Activated B cell treated with CpG ODN at 0.5 μM for 24 hours (primary cell): ENCODE data around the gene ARL11. TPM values are rescaled to one million over a fixed set of nuclear protein-coding genes. Genes with fewer than 3 reads are reported as not detected.
"Not testable (repeated sequence)": the region's sequence is repeated elsewhere in the genome, so short reads cannot be mapped to it uniquely, and the experiment has no call there.

ENCODE experiments used
- ATAC-seq: fragments of 200-7000 bp; cut with Tn5 transposase; one replicate; pipeline ENCODE4 v1.10.0; 2021; ENCODE audit warnings: low read depth, mild to moderate bottlenecking, moderate library complexity
- CTCF ChIA-PET: fragments of 350-600 bp; sonication (Branson Sonifier 250); formaldehyde crosslinking; loops from one replicate; lab custom pipeline; 2021; ENCODE audit warnings: antibody characterized with exemption; lab: Charles Lee
- POLR2A ChIA-PET: fragments of 350-600 bp; sonication (Branson Sonifier 250); formaldehyde crosslinking; loops from one replicate; lab custom pipeline; 2021; ENCODE audit warnings: antibody characterized with exemption; lab: Charles Lee
- DNase-seq: peaks from one replicate; pipeline ENCODE4 v3.0.0; 2022
- H3K27ac Mint-ChIP-seq: one replicate; pipeline ENCODE4 v1.8.0; 2020; ENCODE audit warnings: mixed read lengths
- H3K27me3 Mint-ChIP-seq: one replicate; pipeline ENCODE4 v1.8.0; 2021; ENCODE audit warnings: mixed read lengths
- H3K36me3 Mint-ChIP-seq: one replicate; pipeline ENCODE4 v1.8.0; 2021; ENCODE audit warnings: low read depth, mixed read lengths
- H3K4me1 Mint-ChIP-seq: one replicate; pipeline ENCODE4 v1.8.0; 2021; ENCODE audit warnings: mixed read lengths
- H3K4me3 Mint-ChIP-seq: one replicate; pipeline ENCODE4 v1.8.0; 2020; ENCODE audit warnings: mild to moderate bottlenecking, mixed read lengths
- H3K9me3 Mint-ChIP-seq: one replicate; pipeline ENCODE4 v1.8.0; 2020; ENCODE audit warnings: mixed read lengths
- intact Hi-C: fragments of 100-400 bp; cut with micrococcal nuclease; formaldehyde crosslinking; loops from one replicate; pipeline ENCODE4 v1.15.1; 2024
- total RNA-seq: library from RNA; stranded (reverse); gene quantifications from 2 replicates; pipeline ENCODE4 v1.2.3, GENCODE V29; 2022
- TF ChIP-seq, protein P1 (sequence below): fragments of 200-600 bp; IDR thresholded peaks from one replicate; pipeline ENCODE4 v1.8.0; 2022; ENCODE audit warnings: antibody characterized with exemption, mild to moderate bottlenecking

Gene ARL11
- total RNA-seq, 1 donor from 2014 or later = 10.7 TPM

GRCh38 chr13:49585220-49586157 is 42.8 kb upstream of the ARL11 start, which contains the start of gene RCBTB1:
Gene RCBTB1, minus strand, starts transcription at chr13:49585558. Its CDS starts 18,279 bp downstream, at chr13:49567279.
- TF ChIP-seq, protein P1, sequence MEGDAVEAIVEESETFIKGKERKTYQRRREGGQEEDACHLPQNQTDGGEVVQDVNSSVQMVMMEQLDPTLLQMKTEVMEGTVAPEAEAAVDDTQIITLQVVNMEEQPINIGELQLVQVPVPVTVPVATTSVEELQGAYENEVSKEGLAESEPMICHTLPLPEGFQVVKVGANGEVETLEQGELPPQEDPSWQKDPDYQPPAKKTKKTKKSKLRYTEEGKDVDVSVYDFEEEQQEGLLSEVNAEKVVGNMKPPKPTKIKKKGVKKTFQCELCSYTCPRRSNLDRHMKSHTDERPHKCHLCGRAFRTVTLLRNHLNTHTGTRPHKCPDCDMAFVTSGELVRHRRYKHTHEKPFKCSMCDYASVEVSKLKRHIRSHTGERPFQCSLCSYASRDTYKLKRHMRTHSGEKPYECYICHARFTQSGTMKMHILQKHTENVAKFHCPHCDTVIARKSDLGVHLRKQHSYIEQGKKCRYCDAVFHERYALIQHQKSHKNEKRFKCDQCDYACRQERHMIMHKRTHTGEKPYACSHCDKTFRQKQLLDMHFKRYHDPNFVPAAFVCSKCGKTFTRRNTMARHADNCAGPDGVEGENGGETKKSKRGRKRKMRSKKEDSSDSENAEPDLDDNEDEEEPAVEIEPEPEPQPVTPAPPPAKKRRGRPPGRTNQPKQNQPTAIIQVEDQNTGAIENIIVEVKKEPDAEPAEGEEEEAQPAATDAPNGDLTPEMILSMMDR = no peak
- Mint-ChIP-seq H3K4me3 (peak within 1 kb of the TSS; percentile 90), H3K4me1 (peaks cover 31% of the 10 kb centered on the region), H3K9me3 (no peaks in the 10 kb centered on the region), H3K36me3 (peaks cover 20% of the 10 kb centered on the region), H3K27me3 (no peaks in the 10 kb centered on the region), H3K27ac (peak within 1 kb of the TSS; percentile 86)
- intact Hi-C loops = loop anchor here (1.0 to 5.0 kb wide), 8 partner anchors 22 to 608 kb away; partner anchors contain the start of genes ARL11, CAB39L, EBPL and FNDC3A
- CTCF ChIA-PET = interaction anchor here (1.0 to 1.6 kb wide), 2 partner anchors 21 to 90 kb away, joined by 3 to 4 read pairs; partner anchors contain the start of gene PHF11
- ATAC-seq (peak; percentile 87), DNase-seq (peak; percentile 73)
- POLR2A ChIA-PET = interaction anchor here (0.6 to 4.0 kb wide), 8 partner anchors 21 to 208 kb away, joined by 3 to 28 read pairs (median 4); partner anchors contain the start of genes ARL11, CAB39L, PHF11 and SETDB2

GRCh38 chr13:49586717-49587116 is 41.6 kb upstream of the ARL11 start:
- H3K4me3 Mint-ChIP-seq = peak overlapping the region; percentile 90
- TF ChIP-seq, protein P1 = no peak
- no peaks in the 10 kb centered on the region for H3K27me3 Mint-ChIP-seq
- peaks cover 19% of the 10 kb centered on the region for H3K4me1 Mint-ChIP-seq
- H3K36me3 Mint-ChIP-seq = peaks cover 8% of the 10 kb centered on the region
- DNase-seq (no peak), ATAC-seq (no peak)
- ChIA-PET CTCF (no interaction called here), POLR2A (interaction anchor here (0.6 to 4.0 kb wide), 6 partner anchors 72 to 349 kb away, joined by 3 to 28 read pairs (median 6); partner anchors contain the start of genes CAB39L, PHF11, SETDB2 and SPRYD7)
- intact Hi-C loops = loop anchor here (2.0 to 5.0 kb wide), 3 partner anchors 104 to 609 kb away; partner anchors contain the start of genes EBPL, FNDC3A and SPRYD7
- H3K9me3 Mint-ChIP-seq = no peaks in the 10 kb centered on the region
- H3K27ac Mint-ChIP-seq = peak overlapping the region; percentile 70

- CTCF ChIA-PET = no interaction called here
Measured at GRCh38 chr13:49587311-49587847, 40.9 kb upstream of the ARL11 start.

GRCh38 chr13:49590714-49591113 is 37.6 kb upstream of the ARL11 start:
- H3K36me3 Mint-ChIP-seq, ATAC-seq, H3K4me3 Mint-ChIP-seq, intact Hi-C loops, DNase-seq, H3K4me1 Mint-ChIP-seq, POLR2A ChIA-PET, H3K9me3 Mint-ChIP-seq, CTCF ChIA-PET, H3K27me3 Mint-ChIP-seq, H3K27ac Mint-ChIP-seq: not testable (repeated sequence)

More at GRCh38 chr13:49587311-49587847, 40.9 kb upstream of the ARL11 start:
- TF ChIP-seq, protein P1 = no peak
- Mint-ChIP-seq H3K27ac (no peak overlapping the region), H3K36me3 (peaks cover 6% of the 10 kb centered on the region), H3K4me3 (no peak overlapping the region), H3K4me1 (peaks cover 17% of the 10 kb centered on the region), H3K9me3 (no peaks in the 10 kb centered on the region), H3K27me3 (no peaks in the 10 kb centered on the region)
- DNase-seq (no peak), ATAC-seq (no peak)
- intact Hi-C loops = loop anchor here (2.0 to 5.0 kb wide), 3 partner anchors 103 to 610 kb away; partner anchors contain the start of genes EBPL, FNDC3A and SPRYD7
- POLR2A ChIA-PET = no interaction called here

- H3K27me3 Mint-ChIP-seq, H3K9me3 Mint-ChIP-seq, H3K36me3 Mint-ChIP-seq, POLR2A ChIA-PET, H3K4me3 Mint-ChIP-seq, ATAC-seq, intact Hi-C loops, H3K27ac Mint-ChIP-seq, DNase-seq, H3K4me1 Mint-ChIP-seq: not testable (repeated sequence)
- CTCF ChIA-PET = interaction anchor here (0.6 kb wide), 1 partner anchor 9 kb away, joined by 4 read pairs; no protein-coding TSS in a partner anchor
Measured at GRCh38 chr13:49593876-49594275, 34.4 kb upstream of the ARL11 start.
